Immature natural killer cell (primary cell): ENCODE measurements around the gene NXN. TPM values are rescaled to one million over a fixed set of nuclear protein-coding genes. Genes with fewer than 3 reads are reported as not detected.
"Not testable (repeated sequence)": the region's sequence is repeated elsewhere in the genome, so short reads cannot be mapped to it uniquely, and the experiment has no call there.

ENCODE experiments used
- DNase-seq, 3 donors: peaks; one replicate each; pipeline ENCODE4 v3.0.0; 2022; ENCODE audit warnings: mixed read lengths in 1 of 3
- H3K27ac Mint-ChIP-seq, 6 donors: one replicate each; pipeline ENCODE4 v1.8.0; 2020; ENCODE audit warnings: mixed read lengths in 6 of 6, mild to moderate bottlenecking in 5 of 6, inconsistent platforms in 4 of 6, moderate library complexity in 3 of 6
- H3K27me3 Mint-ChIP-seq, 3 donors: one replicate each; pipeline ENCODE4 v1.8.0; 2020 to 2021; ENCODE audit warnings: low read depth in 3 of 3, mild to moderate bottlenecking in 3 of 3, mixed read lengths in 3 of 3, moderate library complexity in 3 of 3, inconsistent platforms in 1 of 3
- H3K36me3 Mint-ChIP-seq, 3 donors: one replicate each; pipeline ENCODE4 v1.8.0; 2020; ENCODE audit warnings: mixed read lengths in 3 of 3, inconsistent platforms in 2 of 3, mild to moderate bottlenecking in 2 of 3
- H3K4me1 Mint-ChIP-seq, 2 donors: one replicate each; pipeline ENCODE4 v1.8.0; 2020; ENCODE audit warnings: inconsistent platforms in 2 of 2, mild to moderate bottlenecking in 2 of 2, mixed read lengths in 2 of 2, moderate library complexity in 1 of 2
- H3K4me3 Mint-ChIP-seq, 5 donors: one replicate each; pipeline ENCODE4 v1.8.0; 2020; ENCODE audit warnings: mild to moderate bottlenecking in 5 of 5, mixed read lengths in 5 of 5, inconsistent platforms in 3 of 5, moderate library complexity in 3 of 5
- H3K9me3 Mint-ChIP-seq, 6 donors: one replicate each; pipeline ENCODE4 v1.8.0; 2020; ENCODE audit warnings: mild to moderate bottlenecking in 6 of 6, mixed read lengths in 6 of 6, inconsistent platforms in 4 of 6, moderate library complexity in 3 of 6
- polyA plus RNA-seq, 3 donors: library from polyadenylated mRNA; unstranded; fragments of 300-500 nt; fragmentation: Illumina TruSeq; gene quantifications; one replicate each; pipeline ENCODE4 v1.2.3, GENCODE V29; 2021

Gene NXN
- polyA plus RNA-seq, 3 donors from 2014 or later: 0.19 TPM; not detected in 2

DNA sequence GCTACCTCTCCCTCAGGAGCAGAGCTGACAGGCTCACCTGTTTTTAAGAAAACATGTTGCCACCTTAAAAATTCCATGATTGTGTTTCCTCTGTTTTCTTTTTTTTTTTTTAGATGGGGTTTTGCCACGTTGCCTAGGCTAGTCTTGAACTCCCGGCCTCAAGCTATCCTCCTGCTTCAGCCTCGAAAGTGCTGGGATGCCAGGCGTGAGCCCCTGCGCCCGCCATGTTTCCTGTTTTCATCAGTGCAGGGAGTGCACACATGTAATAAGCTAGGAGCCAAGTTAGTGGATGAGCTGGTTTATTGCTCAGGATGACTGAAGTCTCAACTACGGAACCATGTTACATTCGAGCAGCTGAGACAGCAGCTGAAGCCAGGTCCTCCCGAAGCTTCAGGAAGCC lies 183.9 kb downstream of the NXN start:
- no peak overlapping the region for H3K4me3 Mint-ChIP-seq
- no peak for DNase-seq
- peaks cover 5 to 16% (median 11%) of the 10 kb centered on the region in 3 donors for H3K36me3 Mint-ChIP-seq
- peaks cover 0 to 3% (median 1%) of the 10 kb centered on the region in 3 donors for H3K27me3 Mint-ChIP-seq
- H3K4me1 Mint-ChIP-seq: peaks cover 7 to 10% of the 10 kb centered on the region in 2 donors
- no peak overlapping the region for H3K27ac Mint-ChIP-seq
- no peaks in the 10 kb centered on the region for H3K9me3 Mint-ChIP-seq

- H3K4me3 Mint-ChIP-seq: no peak overlapping the region
- H3K9me3 Mint-ChIP-seq: no peaks in the 10 kb centered on the region
- H3K4me1 Mint-ChIP-seq: peaks cover 7 to 10% of the 10 kb centered on the region in 2 donors
- H3K27ac Mint-ChIP-seq: no peak overlapping the region
- H3K27me3 Mint-ChIP-seq: peaks cover 0 to 3% (median 1%) of the 10 kb centered on the region in 3 donors
- H3K36me3 Mint-ChIP-seq: peaks cover 5 to 16% (median 11%) of the 10 kb centered on the region in 3 donors
- DNase-seq: no peak
Observed at GRCh38 chr17:795276-795675, 184.3 kb downstream of the NXN start.

- H3K36me3 Mint-ChIP-seq: peaks cover 5 to 16% (median 14%) of the 10 kb centered on the region in 3 donors
- peak in 2 of 3 donors; percentile 16 to 19 for DNase-seq
- H3K9me3 Mint-ChIP-seq: no peaks in the 10 kb centered on the region
- H3K27ac Mint-ChIP-seq: peak overlapping the region in 1 of 6 donors; percentile 25
- peaks cover 7 to 10% of the 10 kb centered on the region in 2 donors for H3K4me1 Mint-ChIP-seq
- H3K27me3 Mint-ChIP-seq: peaks cover 0 to 1% (median 1%) of the 10 kb centered on the region in 3 donors
- H3K4me3 Mint-ChIP-seq: no peak overlapping the region
Observed at GRCh38 chr17:794876-795275, 184.7 kb downstream of the NXN start.

DNA sequence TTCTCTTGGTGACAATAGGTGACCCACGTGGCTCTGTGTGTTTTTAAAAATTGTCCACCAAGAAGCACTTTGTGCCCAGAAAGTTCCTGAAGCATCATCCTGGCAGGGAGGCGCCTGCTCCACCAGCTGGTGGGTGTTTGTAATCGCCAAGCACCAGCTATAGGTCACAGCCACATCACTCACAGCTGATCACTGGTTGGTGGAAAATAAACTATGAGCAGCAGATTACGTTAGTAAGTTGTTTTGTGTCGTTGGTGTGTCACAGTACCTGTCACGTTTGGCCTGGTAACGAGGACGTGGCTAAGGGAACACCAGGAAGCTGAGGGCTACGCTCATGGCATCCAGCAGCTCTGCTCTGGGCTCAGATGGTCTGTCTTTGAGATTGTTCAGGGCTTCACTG lies 187.3 kb downstream of the NXN start:
- H3K27ac Mint-ChIP-seq: no peak overlapping the region
- H3K4me1 Mint-ChIP-seq: peaks cover 7 to 10% of the 10 kb centered on the region in 2 donors
- DNase-seq: no peak
- no peaks in the 10 kb centered on the region for H3K9me3 Mint-ChIP-seq
- peaks cover 0 to 1% (median 0%) of the 10 kb centered on the region in 3 donors for H3K27me3 Mint-ChIP-seq
- no peak overlapping the region for H3K4me3 Mint-ChIP-seq
- H3K36me3 Mint-ChIP-seq: peaks cover 7 to 21% (median 17%) of the 10 kb centered on the region in 3 donors

DNA sequence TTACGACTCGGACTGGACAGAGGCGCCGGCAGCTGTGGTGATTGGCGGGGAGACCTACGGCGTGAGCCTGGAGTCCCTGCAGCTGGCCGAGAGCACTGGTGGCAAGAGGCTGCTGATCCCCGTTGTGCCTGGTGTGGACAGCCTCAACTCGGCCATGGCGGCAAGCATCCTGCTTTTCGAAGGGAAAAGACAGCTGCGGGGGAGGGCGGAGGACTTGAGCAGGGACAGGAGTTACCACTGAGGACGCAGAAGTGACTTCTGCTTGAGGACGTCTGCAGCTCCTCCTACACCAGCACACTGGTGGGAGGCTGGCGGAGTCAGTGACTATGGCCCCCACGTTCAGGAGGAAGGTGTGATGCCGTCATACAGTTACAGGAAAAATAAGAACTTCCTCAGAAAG lies 187.7 kb downstream of the NXN start:
- Mint-ChIP-seq H3K36me3 (peaks cover 9 to 21% (median 20%) of the 10 kb centered on the region in 3 donors), H3K27me3 (peaks cover 0 to 1% (median 0%) of the 10 kb centered on the region in 3 donors), H3K27ac (no peak overlapping the region), H3K4me3 (no peak overlapping the region), H3K4me1 (peaks cover 7 to 10% of the 10 kb centered on the region in 2 donors), H3K9me3 (no peaks in the 10 kb centered on the region)
- DNase-seq: no peak

- H3K4me1 Mint-ChIP-seq: peaks cover 7 to 10% of the 10 kb centered on the region in 2 donors
Observed at GRCh38 chr17:790874-791247, 188.7 kb downstream of the NXN start.

GRCh38 chr17:789931-790873 lies 189.4 kb downstream of the NXN start:
- H3K9me3 Mint-ChIP-seq, H3K27ac Mint-ChIP-seq, DNase-seq, H3K27me3 Mint-ChIP-seq, H3K4me3 Mint-ChIP-seq: not testable (repeated sequence)
- Mint-ChIP-seq H3K36me3 (peaks cover 9 to 21% (median 20%) of the 10 kb centered on the region in 3 donors), H3K4me1 (peaks cover 9 to 12% of the 10 kb centered on the region in 2 donors)

More at GRCh38 chr17:790874-791247, 188.7 kb downstream of the NXN start:
- H3K4me3 Mint-ChIP-seq: peak overlapping the region in 1 of 5 donors; percentile 44
- peaks cover 9 to 21% (median 20%) of the 10 kb centered on the region in 3 donors for H3K36me3 Mint-ChIP-seq
- not testable (repeated sequence) for H3K27ac Mint-ChIP-seq, DNase-seq, H3K27me3 Mint-ChIP-seq, H3K9me3 Mint-ChIP-seq

DNA sequence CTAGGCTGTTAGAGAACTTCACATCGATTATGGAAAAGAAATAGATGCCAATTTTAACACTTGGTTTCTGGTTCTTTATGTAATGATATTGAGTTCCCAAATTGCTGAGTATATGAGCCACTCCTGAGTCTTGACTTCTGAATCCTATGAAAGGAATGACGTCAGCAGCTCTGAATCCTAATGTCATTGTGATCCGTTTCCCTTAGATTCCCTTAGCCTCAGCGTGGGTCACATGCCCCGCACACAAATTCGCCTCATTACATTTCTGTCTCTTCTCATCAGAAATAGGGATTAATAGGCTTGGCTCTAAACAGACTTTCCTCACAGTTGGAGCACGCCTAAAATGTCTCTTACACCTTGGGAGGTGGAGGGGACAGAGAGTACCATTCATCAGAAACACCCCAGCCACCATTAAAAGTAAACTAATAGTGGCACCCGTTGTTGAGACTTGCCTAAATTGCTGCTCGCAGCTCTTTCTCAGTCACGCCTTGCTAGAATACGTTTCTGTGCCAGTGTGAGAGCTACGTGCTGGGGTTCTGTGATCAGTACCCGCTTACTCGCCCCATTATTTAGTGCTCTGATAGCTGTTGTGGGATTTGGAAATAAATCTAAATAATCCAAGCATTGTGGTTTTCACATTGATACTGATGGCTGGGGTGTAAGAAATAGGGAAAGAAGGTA lies 190.3 kb downstream of the NXN start:
- no peaks in the 10 kb centered on the region for H3K9me3 Mint-ChIP-seq
- no peaks in the 10 kb centered on the region for H3K27me3 Mint-ChIP-seq
- H3K4me1 Mint-ChIP-seq: peaks cover 4 to 12% of the 10 kb centered on the region in 2 donors
- no peak for DNase-seq
- H3K27ac Mint-ChIP-seq: no peak overlapping the region
- no peak overlapping the region for H3K4me3 Mint-ChIP-seq
- peaks cover 9 to 21% (median 20%) of the 10 kb centered on the region in 3 donors for H3K36me3 Mint-ChIP-seq

DNA sequence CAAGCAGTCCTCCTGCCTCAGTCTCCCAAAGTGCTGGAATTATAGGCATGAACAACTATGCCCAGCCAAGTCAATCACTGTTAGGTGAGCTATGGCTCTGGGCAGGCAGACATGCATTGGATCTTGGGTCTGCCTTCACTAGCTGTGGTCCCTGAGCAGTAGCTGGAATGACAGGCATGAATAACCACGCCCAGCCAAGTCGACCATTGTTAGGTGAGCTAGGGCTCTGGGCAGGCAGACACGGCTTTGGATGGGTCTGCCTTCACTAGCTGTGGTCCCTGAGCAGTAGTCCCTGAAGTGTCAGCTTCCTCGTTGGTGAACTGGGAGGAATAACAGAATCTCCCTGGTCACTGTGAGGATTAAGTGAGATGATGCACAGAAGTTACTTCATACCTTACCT lies 191.0 kb downstream of the NXN start:
- Mint-ChIP-seq H3K4me3 (no peak overlapping the region), H3K36me3 (peaks cover 9 to 21% (median 20%) of the 10 kb centered on the region in 3 donors), H3K27ac (no peak overlapping the region)

DNA sequence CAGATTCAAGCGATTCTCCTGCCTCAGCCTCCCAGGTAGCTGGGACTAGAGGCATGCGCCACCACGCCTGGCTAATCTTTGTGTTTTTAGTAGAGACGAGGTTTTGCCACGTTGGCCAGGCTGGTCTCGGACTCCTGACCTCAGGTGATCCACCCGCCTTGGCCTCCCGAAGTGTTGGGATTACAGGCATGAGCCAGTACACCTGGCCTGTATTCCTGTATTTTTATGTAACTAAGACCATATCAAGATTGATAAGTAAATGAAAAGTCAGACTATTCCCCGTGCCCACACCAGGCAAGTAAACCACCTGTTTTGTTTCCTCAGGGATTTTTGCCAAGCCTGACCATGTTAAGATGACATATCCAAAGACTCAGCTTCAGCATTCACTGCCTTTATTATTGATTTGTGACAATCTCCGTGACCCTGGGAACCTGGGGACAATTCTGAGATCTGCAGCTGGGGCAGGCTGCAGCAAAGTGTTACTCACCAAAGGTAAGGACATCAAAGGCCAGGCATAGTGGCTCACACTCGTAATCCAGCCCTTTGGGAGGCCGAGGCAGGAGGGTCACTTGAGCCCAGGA lies 191.8 kb downstream of the NXN start:
- Mint-ChIP-seq H3K9me3 (no peaks in the 10 kb centered on the region), H3K27me3 (peaks cover 0 to 4% (median 0%) of the 10 kb centered on the region in 3 donors), H3K27ac (no peak overlapping the region), H3K4me1 (peaks cover 17 to 25% of the 10 kb centered on the region in 2 donors), H3K36me3 (peaks cover 9 to 21% (median 18%) of the 10 kb centered on the region in 3 donors), H3K4me3 (no peak overlapping the region)
- no peak for DNase-seq

More for the DNA sequence above, 191.0 kb downstream of the NXN start:
- no peak for DNase-seq
- no peaks in the 10 kb centered on the region for H3K9me3 Mint-ChIP-seq
- no peaks in the 10 kb centered on the region for H3K27me3 Mint-ChIP-seq
- peaks cover 10 to 19% of the 10 kb centered on the region in 2 donors for H3K4me1 Mint-ChIP-seq

GRCh38 chr17:785901-786300 lies 193.7 kb downstream of the NXN start:
- not testable (repeated sequence) for H3K4me3 Mint-ChIP-seq, DNase-seq, H3K27ac Mint-ChIP-seq, H3K9me3 Mint-ChIP-seq
- H3K27me3 Mint-ChIP-seq: peaks cover 7 to 14% (median 9%) of the 10 kb centered on the region in 3 donors
- peaks cover 5 to 11% (median 6%) of the 10 kb centered on the region in 3 donors for H3K36me3 Mint-ChIP-seq
- peaks cover 28 to 43% of the 10 kb centered on the region in 2 donors for H3K4me1 Mint-ChIP-seq

DNA sequence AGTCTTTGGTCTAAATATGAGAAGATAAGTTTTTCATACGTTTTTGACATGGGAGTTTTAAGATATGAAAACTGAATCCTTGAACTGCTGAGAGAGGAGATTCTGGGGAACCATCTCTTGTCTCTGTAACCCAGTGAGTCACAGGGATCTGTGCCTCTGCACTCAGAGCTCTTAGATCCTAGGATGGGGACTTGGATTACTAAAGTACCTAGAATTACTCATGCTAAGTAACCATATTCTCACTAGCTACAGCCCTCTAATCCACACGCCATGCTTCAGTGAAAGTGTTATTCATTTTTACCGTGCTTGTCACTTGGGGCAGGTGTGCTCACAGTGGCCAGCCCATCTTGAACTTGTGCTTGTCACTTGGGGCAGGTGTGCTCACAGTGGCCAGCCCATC lies 195.4 kb downstream of the NXN start:
- DNase-seq: no peak
- Mint-ChIP-seq H3K9me3 (no peaks in the 10 kb centered on the region), H3K27me3 (peaks cover 7 to 14% (median 9%) of the 10 kb centered on the region in 3 donors), H3K4me1 (peaks cover 31 to 50% of the 10 kb centered on the region in 2 donors), H3K4me3 (peak overlapping the region; percentile 45 to 97 (median 96)), H3K27ac (peak overlapping the region in 1 of 6 donors; percentile 30), H3K36me3 (peaks cover 4 to 7% (median 5%) of the 10 kb centered on the region in 3 donors)
